ENCODE data around the gene UGT2A3.

UGT2A3 gene

GRCh38 chr4:68909385-68909784 is 42.2 kb downstream of the UGT2A3 start:
- no peak for DNase-seq

- DNase-seq = no peak
These were observed 43.6 kb downstream of the UGT2A3 start for GRCh38 chr4:68907788-68908700.

DNA sequence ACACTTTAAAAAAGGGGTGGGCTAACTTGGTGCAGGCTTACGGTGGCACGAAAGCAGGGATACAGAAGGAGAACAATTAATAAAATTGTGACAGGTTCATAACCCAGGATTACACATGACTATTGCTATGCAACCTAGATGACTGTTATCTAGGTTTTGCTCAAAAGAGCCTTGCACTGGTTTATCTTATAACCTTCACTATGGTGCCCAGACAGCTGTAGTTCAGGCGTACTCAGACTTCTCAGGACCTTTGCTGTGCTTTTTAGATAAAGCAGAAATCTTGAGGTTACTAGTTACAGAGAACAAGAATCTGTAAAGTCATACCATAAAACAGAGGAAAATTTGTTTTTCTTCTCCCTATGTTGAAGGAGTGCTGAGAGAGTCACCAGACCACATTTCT is 44.4 kb downstream of the UGT2A3 start:
- no peak for DNase-seq

- DNase-seq = no peak
These were observed 44.8 kb downstream of the UGT2A3 start for GRCh38 chr4:68906780-68907137.

DNA sequence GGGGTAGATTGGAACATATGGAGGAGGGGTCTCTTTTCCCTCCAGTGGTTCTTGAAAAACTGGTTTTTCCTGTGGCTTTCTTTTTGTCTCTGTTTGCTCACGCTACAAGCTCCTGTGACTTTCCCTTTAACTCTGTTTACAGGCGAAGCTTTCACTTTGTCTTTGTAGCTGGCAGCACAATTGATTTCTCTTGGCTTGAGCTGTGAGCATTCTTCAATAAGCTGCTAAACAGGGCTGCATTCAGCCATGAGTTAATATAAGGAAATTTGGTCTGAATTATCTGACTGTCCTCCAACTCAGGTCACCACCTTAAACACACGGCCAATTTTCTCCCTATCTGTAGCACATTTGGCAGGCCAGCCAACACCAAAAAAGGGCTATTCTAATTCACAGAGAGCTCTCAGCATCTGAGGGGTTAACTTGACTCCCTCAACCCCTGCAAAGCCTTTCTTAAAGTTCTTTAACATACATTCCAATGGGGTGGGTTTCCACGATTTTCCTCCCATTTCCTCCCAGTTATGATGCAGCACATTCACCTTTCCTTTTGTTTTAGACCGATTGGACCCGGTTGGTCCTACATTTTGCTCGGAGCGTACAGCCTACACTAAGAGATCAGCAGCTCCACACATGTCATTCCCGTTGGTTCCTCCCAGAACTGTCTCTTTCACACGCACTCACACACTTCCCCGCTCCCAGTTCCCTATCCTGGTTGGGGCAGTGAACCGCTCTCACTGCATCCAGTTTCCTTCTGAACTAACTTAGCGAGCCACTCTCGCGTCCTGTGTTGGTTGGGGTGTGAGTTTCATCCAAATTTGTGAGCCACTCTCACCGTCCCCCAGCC is 45.4 kb downstream of the UGT2A3 start:
- no peak for DNase-seq

DNA sequence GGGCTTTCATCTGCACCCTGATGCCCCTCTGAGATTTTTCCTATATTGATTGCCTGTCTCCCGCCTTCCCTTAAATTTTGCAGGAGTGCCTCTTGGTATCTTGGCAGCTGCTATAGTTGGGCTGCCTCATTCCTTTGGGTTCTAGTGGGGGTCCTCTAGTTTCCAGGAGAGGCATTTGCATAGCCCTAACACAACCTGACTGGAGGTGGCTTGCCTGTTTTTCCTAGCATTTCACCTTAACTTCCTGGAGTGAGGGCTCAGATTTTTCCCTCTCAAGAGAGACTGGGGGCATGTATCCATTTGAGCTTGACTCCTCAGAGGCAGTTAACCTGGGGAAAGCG is 46.0 kb downstream of the UGT2A3 start:
- DNase-seq = no peak

GRCh38 chr4:68904786-68905185 is 46.8 kb downstream of the UGT2A3 start:
- DNase-seq = no peak

GRCh38 chr4:68896749-68897148 is 54.9 kb downstream of the UGT2A3 start:
- no peak for DNase-seq

- DNase-seq = no peak
These were observed 55.9 kb downstream of the UGT2A3 start for GRCh38 chr4:68895561-68896198.

- DNase-seq = no peak
These were observed 58.7 kb downstream of the UGT2A3 start for GRCh38 chr4:68892861-68893260.

DNA sequence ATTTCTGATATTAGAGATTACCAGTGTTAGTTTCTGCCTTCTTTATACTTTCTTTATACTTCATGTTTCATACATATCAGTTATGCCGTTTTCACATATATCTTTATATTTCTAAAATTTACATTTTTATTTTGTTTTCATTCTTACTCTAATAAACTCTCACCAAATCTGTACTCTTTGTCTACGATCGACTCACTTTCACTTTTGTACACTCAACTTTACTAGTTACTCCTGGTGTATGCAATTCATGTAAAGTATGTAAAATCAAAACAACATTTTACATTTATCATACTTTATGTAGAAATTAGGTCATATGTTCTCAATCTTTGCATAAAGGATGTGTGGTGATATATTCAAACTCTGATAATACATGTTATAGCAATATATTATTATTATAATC is 59.9 kb downstream of the UGT2A3 start:
- DNase-seq = no peak

GRCh38 chr4:68885545-68885944 is 66.1 kb downstream of the UGT2A3 start:
- DNase-seq = no peak

DNA sequence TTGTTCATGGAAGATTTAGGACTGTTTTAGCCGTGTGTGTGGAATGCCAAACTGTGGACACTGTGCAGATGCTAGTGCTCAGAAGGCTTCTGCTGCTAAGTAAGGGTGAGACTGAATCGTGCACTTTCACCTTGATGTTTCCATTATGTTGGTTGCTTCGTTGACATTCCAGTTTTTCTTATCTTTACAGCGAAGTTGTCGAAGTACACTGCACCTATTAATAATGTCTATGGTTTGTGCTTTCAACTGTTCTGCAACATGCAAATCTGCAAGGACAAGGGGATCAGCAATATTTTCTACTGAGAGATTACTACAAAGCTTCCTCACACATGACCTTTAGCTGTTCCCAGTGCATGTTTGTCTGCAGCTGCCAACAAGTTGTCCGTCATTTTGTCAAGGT is 67.7 kb downstream of the UGT2A3 start:
- DNase-seq = no peak
